Measurements from ENCODE around the gene GTF2H2C. TPM values are rescaled to one million over a fixed set of nuclear protein-coding genes. Genes with fewer than 3 reads are reported as not detected.

Gene GTF2H2C
- total and polyA plus RNA-seq, 4 donors, result 18.3 to 83.4 (median 26.7) TPM

GRCh38 chr5:69516769-69517168 is 43.2 kb upstream of the GTF2H2C start:
- Histone ChIP-seq H3K4me3 (no peak overlapping the region), H3K27ac (ENCODE audit: low read depth in 1 of 2, low read length in 1 of 2) (peak overlapping the region in 1 of 2 donors; percentile 59), H3K9me3 (ENCODE audit: control insufficient read depth in 4 of 4, insufficient read depth in 3 of 4, low read length in 3 of 4) (no peaks in the 10 kb centered on the region), H3K9ac (ENCODE audit: insufficient read depth in 1 of 2, low read length in 2 of 2) (no peak overlapping the region), H3K27me3 (ENCODE audit: control insufficient read depth in 3 of 3, insufficient read depth in 3 of 3, low read length in 2 of 3) (no peaks in the 10 kb centered on the region), H3K4me1 (ENCODE audit: control insufficient read depth in 5 of 5, insufficient read depth in 5 of 5, low read length in 5 of 5) (peaks cover 0 to 13% (median 2%) of the 10 kb centered on the region in 5 donors), H3K36me3 (ENCODE audit: control insufficient read depth in 4 of 4, insufficient read depth in 4 of 4, low read length in 4 of 4) (no peaks in the 10 kb centered on the region)
- 91 to 92% methylated on average over 1 of the region's 1 CpG for WGBS, 2 donors
- TF ChIP-seq CTCF (IDR thresholded peaks at IDR 0.05; ENCODE audit: control extremely low read depth, extremely low read depth), result no peak
- ATAC-seq (ENCODE audit: insufficient read depth, low FRiP score), result no peak
- DNase-seq, result no peak

- peak in 2 of 3 donors; percentile 63 to 79 for DNase-seq
- no peak for TF ChIP-seq CTCF (IDR thresholded peaks at IDR 0.05; ENCODE audit: control extremely low read depth, extremely low read depth)
- H3K4me1 ChIP-seq (ENCODE audit: control insufficient read depth in 5 of 5, insufficient read depth in 5 of 5, low read length in 5 of 5), result peaks cover 0 to 13% (median 2%) of the 10 kb centered on the region in 5 donors
- no peaks in the 10 kb centered on the region for H3K9me3 ChIP-seq (ENCODE audit: control insufficient read depth in 4 of 4, insufficient read depth in 3 of 4, low read length in 3 of 4)
- 36 to 70% methylated on average over 4 of the region's 4 CpGs for WGBS, 2 donors
- peak overlapping the region in 1 of 2 donors; percentile 13 for H3K9ac ChIP-seq (ENCODE audit: insufficient read depth in 1 of 2, low read length in 2 of 2)
- H3K4me3 ChIP-seq, result no peak overlapping the region
- peak; percentile 50 for ATAC-seq (ENCODE audit: insufficient read depth, low FRiP score)
- H3K27ac ChIP-seq (ENCODE audit: low read depth in 1 of 2, low read length in 1 of 2), result no peak overlapping the region
- H3K27me3 ChIP-seq (ENCODE audit: control insufficient read depth in 3 of 3, insufficient read depth in 3 of 3, low read length in 2 of 3), result no peaks in the 10 kb centered on the region
- no peaks in the 10 kb centered on the region for H3K36me3 ChIP-seq (ENCODE audit: control insufficient read depth in 4 of 4, insufficient read depth in 4 of 4, low read length in 4 of 4)
Observed at GRCh38 chr5:69517763-69518212, 42.2 kb upstream of the GTF2H2C start.

GRCh38 chr5:69519285-69519684 is 40.7 kb upstream of the GTF2H2C start:
- Histone ChIP-seq H3K4me3 (no peak overlapping the region), H3K36me3 (ENCODE audit: control insufficient read depth in 4 of 4, insufficient read depth in 4 of 4, low read length in 4 of 4) (no peaks in the 10 kb centered on the region), H3K27me3 (ENCODE audit: control insufficient read depth in 3 of 3, insufficient read depth in 3 of 3, low read length in 2 of 3) (no peaks in the 10 kb centered on the region), H3K9me3 (ENCODE audit: control insufficient read depth in 4 of 4, insufficient read depth in 3 of 4, low read length in 3 of 4) (no peaks in the 10 kb centered on the region), H3K27ac (ENCODE audit: low read depth in 1 of 2, low read length in 1 of 2) (no peak overlapping the region), H3K4me1 (ENCODE audit: control insufficient read depth in 5 of 5, insufficient read depth in 5 of 5, low read length in 5 of 5) (peaks cover 0 to 13% (median 2%) of the 10 kb centered on the region in 5 donors), H3K9ac (ENCODE audit: insufficient read depth in 1 of 2, low read length in 2 of 2) (peak overlapping the region in 1 of 2 donors; percentile 42)
- WGBS, 2 donors, result 61 to 78% methylated on average over 2 of the region's 2 CpGs
- DNase-seq (no peak), ATAC-seq (ENCODE audit: insufficient read depth, low FRiP score) (no peak)
- no peak for TF ChIP-seq CTCF (IDR thresholded peaks at IDR 0.05; ENCODE audit: control extremely low read depth, extremely low read depth)

- Histone ChIP-seq H3K9ac (ENCODE audit: insufficient read depth in 1 of 2, low read length in 2 of 2) (no peak overlapping the region), H3K36me3 (ENCODE audit: control insufficient read depth in 4 of 4, insufficient read depth in 4 of 4, low read length in 4 of 4) (peaks cover 0 to 3% (median 0%) of the 10 kb centered on the region in 4 donors), H3K27ac (ENCODE audit: low read depth in 1 of 2, low read length in 1 of 2) (no peak overlapping the region), H3K4me1 (ENCODE audit: control insufficient read depth in 5 of 5, insufficient read depth in 5 of 5, low read length in 5 of 5) (peaks cover 0 to 13% (median 1%) of the 10 kb centered on the region in 5 donors), H3K4me3 (no peak overlapping the region), H3K27me3 (ENCODE audit: control insufficient read depth in 3 of 3, insufficient read depth in 3 of 3, low read length in 2 of 3) (no peaks in the 10 kb centered on the region), H3K9me3 (ENCODE audit: control insufficient read depth in 4 of 4, insufficient read depth in 3 of 4, low read length in 3 of 4) (no peaks in the 10 kb centered on the region)
- ATAC-seq (ENCODE audit: insufficient read depth, low FRiP score) (no peak), DNase-seq (no peak)
- no peak for TF ChIP-seq CTCF (IDR thresholded peaks at IDR 0.05; ENCODE audit: control extremely low read depth, extremely low read depth)
- whole genome bisulfite sequencing, 2 donors, result 78 to 90% methylated on average over 3 of the region's 3 CpGs
Observed at GRCh38 chr5:69522035-69522434, 38.0 kb upstream of the GTF2H2C start.

Measured in lung (tissue), 12 donors.